ENCODE data around the gene ANKRD40. TPM values are rescaled to one million over a fixed set of nuclear protein-coding genes. Genes with fewer than 3 reads are reported as not detected.
A peak's percentile ranks its signal among the peaks of the same experiment; 100 is the strongest.
"Not testable (repeated sequence)": the region's sequence is repeated elsewhere in the genome, so short reads cannot be mapped to it uniquely, and the experiment has no call there.

ANKRD40 gene
- total and polyA plus RNA-seq, 12 donors = 18.2 to 56.8 (median 42.7) TPM

DNA sequence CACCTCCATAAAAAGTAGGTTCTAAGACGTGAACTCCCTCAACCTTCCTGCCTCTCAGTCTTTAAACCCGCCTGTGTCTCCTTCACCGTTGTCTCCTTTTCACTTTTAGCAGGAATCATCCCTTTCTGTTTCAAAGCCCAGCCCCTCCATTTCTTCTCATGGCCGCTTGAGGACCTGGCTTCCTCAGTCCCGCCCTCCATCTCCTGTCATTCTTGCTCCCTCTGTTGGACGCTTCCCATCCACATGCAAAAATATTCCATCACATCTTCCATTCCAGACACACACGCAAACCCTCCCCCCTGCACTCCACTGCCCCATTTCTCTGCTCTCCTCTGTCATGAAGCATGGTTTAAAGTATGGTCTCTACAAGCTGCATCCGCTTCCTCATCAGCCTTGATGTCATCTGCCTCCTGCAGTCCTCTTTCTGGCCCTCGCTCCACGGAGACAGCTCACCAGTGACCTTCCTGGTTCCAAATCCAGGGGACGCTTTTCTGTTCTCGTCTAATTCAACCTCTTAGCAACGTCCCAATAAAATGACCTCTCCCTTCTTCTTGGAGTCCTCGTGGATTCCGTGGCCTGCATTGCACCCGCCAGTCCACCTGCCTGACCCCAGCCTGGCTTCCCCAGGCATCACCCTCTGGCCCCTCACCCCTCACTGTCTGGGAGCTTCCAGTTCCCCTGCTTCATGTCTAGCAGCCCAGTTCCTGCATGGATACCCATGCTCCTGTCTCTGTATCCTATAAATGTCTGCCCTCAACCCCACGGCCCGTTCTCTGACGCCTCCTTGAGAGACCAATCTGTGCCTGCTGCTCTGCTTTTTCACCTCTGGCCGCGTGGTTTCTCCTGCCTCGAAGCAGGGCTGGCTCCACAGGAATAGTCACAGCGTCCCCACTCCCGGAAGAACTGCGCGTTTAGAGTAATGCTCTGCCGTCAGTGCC lies 26.2 kb downstream of the ANKRD40 start:
- 58 to 60% methylated on average over 27 of the region's 27 CpGs for WGBS, 2 donors
- intact Hi-C loops (cut with DNase I) = loop anchor here in 9 of 10 donors (1.0 to 10.0 kb wide), 7 partner anchors 49 to 197 kb away; partner anchors contain the start of genes ABCC3 (in 5 of the 9) and SPATA20 (in 5 of the 9)
- TF ChIP-seq, protein P1, sequence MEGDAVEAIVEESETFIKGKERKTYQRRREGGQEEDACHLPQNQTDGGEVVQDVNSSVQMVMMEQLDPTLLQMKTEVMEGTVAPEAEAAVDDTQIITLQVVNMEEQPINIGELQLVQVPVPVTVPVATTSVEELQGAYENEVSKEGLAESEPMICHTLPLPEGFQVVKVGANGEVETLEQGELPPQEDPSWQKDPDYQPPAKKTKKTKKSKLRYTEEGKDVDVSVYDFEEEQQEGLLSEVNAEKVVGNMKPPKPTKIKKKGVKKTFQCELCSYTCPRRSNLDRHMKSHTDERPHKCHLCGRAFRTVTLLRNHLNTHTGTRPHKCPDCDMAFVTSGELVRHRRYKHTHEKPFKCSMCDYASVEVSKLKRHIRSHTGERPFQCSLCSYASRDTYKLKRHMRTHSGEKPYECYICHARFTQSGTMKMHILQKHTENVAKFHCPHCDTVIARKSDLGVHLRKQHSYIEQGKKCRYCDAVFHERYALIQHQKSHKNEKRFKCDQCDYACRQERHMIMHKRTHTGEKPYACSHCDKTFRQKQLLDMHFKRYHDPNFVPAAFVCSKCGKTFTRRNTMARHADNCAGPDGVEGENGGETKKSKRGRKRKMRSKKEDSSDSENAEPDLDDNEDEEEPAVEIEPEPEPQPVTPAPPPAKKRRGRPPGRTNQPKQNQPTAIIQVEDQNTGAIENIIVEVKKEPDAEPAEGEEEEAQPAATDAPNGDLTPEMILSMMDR (IDR thresholded peaks at IDR 0.05) = peak; percentile 18 to 69 (median 58)
- no peaks in the 10 kb centered on the region for H3K9me3 ChIP-seq
- H3K27me3 ChIP-seq = no peaks in the 10 kb centered on the region
- ATAC-seq (peak in 6 of 8 donors; percentile 53 to 84 (median 76)), DNase-seq (peak in 1 of 2 donors; percentile 59)
- H3K4me1 ChIP-seq = peaks cover 0 to 19% (median 8%) of the 10 kb centered on the region in 9 donors
- H3K4me3 ChIP-seq = no peak overlapping the region
- H3K27ac ChIP-seq = peak overlapping the region in 1 of 10 donors; percentile 53
- H3K36me3 ChIP-seq = no peaks in the 10 kb centered on the region

- intact Hi-C loops (cut with DNase I) = loop anchor here in 9 of 10 donors (1.0 to 10.0 kb wide), 7 partner anchors 48 to 196 kb away; partner anchors contain the start of genes ABCC3 (in 5 of the 9) and SPATA20 (in 5 of the 9)
- not testable (repeated sequence) for H3K27me3 ChIP-seq, H3K4me3 ChIP-seq, DNase-seq, H3K36me3 ChIP-seq, H3K9me3 ChIP-seq
- Histone ChIP-seq H3K4me1 (peaks cover 0 to 14% (median 6%) of the 10 kb centered on the region in 9 donors), H3K27ac (peak overlapping the region in 1 of 10 donors; percentile 53)
- peak in 4 of 8 donors; percentile 4 to 18 (median 12) for ATAC-seq
- 75 to 77% methylated on average over 12 of the region's 12 CpGs for WGBS, 2 donors
Observed at GRCh38 chr17:50680543-50681262, 27.0 kb downstream of the ANKRD40 start.

DNA sequence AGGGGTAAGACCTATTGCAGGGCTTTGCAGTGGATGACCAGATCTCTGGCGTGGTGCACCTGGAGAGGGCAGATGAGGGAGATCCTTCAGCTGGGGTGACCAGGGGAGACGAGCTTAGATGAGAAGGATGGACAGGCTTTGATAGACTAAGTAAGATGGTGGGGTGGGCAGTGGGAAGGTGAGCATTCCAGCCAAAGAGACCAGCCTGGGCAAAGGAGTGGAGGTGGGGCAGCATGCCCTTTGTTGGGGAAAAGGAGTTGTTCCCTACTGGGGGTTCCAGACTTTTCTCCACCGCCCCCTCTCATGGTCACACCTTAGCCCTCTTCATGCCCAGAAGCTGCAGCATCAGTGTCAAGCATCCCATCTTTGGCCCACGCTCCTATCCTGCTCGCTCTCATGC lies 27.6 kb downstream of the ANKRD40 start:
- peaks cover 0 to 14% (median 6%) of the 10 kb centered on the region in 9 donors for H3K4me1 ChIP-seq
- WGBS, 2 donors = 95 to 96% methylated on average over 5 of the region's 5 CpGs
- no peaks in the 10 kb centered on the region for H3K9me3 ChIP-seq
- DNase-seq = no peak
- intact Hi-C loops (cut with DNase I) = loop anchor here in 8 of 10 donors (2.0 to 10.0 kb wide), 5 partner anchors 48 to 195 kb away; partner anchors contain the start of genes ABCC3 (in 5 of the 8) and SPATA20 (in 3 of the 8)
- no peak for ATAC-seq
- H3K27ac ChIP-seq = no peak overlapping the region
- TF ChIP-seq, protein P1 (IDR thresholded peaks at IDR 0.05) = no peak
- no peak overlapping the region for H3K4me3 ChIP-seq
- H3K36me3 ChIP-seq = no peaks in the 10 kb centered on the region
- H3K27me3 ChIP-seq = no peaks in the 10 kb centered on the region

GRCh38 chr17:50679008-50679544 lies 28.6 kb downstream of the ANKRD40 start:
- WGBS, 2 donors = 91 to 92% methylated on average over 11 of the region's 11 CpGs
- Histone ChIP-seq H3K4me3 (no peak overlapping the region), H3K27ac (no peak overlapping the region), H3K36me3 (no peaks in the 10 kb centered on the region), H3K27me3 (no peaks in the 10 kb centered on the region), H3K9me3 (no peaks in the 10 kb centered on the region), H3K4me1 (peaks cover 0 to 14% (median 6%) of the 10 kb centered on the region in 9 donors)
- TF ChIP-seq, protein P1 (IDR thresholded peaks at IDR 0.05) = no peak
- intact Hi-C loops (cut with DNase I) = loop anchor here in 3 of 10 donors (5.0 kb wide), 3 partner anchors 42 to 127 kb away; partner anchors contain the start of gene ABCC3 (in 1 of the 3)
- DNase-seq (no peak), ATAC-seq (no peak)
